GM10847 (cell line): ENCODE data around the gene STARD13.

Source experiments
- POLR2A ChIP-seq: IDR thresholded peaks from 2 replicates; pipeline ENCODE4 v1.6.1; 2011; ENCODE audit not compliant: insufficient read length; ENCODE audit errors: extremely low read depth

Gene STARD13

DNA sequence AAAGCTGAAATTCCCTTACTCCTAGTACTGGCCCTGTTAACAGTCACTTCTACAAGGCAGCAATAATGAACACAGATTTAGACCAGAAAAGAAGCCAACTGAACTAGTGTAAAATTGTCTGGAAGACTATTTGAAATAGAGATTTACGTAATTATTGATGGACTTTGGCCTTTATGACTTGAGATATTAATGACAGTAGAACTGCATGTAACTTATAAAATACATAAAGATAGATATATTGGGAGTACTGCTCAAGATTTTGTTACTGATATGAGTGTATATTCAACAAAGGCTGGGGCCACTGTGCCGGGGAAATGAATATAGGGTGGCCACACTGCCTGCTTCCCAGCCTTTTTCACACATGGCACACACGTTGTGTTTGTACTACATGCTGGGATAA is 88.8 kb downstream of the STARD13 start:
- TF ChIP-seq POLR2A = no peak

DNA sequence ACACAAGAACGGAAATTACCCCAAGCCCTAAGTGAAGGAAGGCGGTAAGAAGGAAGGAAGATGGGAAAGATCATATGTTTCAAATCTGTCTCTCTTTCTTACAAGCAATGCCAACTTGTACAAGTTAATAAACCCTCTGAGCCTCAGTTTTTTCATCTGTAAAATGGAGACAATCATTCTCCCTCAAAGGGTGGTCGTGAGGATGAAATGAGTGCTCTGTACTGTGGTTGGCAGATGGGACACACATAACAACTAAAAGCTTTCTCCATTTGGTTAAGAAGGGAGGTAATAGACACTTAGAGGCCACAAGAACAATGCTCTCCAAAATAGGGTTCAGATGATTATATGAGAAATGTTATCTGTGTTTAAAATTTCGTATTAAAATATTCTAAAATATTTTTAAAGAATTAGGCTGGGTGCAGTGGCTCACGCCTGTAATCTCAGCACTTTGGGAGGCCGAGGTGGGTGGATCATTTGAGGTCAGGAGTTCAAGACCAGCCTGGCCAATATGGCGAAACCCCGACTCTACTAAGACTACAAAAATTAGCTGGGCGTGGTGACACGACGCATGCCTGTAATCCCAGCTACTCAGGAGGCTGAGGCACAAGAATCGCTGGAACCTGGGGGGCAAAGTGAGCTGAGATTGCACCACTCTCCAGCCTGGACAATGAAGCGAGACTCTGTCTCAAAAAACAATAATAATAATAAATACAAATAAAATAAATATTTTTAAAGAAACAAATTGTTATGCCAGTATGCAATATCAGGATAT is 89.7 kb downstream of the STARD13 start:
- no peak for TF ChIP-seq POLR2A

DNA sequence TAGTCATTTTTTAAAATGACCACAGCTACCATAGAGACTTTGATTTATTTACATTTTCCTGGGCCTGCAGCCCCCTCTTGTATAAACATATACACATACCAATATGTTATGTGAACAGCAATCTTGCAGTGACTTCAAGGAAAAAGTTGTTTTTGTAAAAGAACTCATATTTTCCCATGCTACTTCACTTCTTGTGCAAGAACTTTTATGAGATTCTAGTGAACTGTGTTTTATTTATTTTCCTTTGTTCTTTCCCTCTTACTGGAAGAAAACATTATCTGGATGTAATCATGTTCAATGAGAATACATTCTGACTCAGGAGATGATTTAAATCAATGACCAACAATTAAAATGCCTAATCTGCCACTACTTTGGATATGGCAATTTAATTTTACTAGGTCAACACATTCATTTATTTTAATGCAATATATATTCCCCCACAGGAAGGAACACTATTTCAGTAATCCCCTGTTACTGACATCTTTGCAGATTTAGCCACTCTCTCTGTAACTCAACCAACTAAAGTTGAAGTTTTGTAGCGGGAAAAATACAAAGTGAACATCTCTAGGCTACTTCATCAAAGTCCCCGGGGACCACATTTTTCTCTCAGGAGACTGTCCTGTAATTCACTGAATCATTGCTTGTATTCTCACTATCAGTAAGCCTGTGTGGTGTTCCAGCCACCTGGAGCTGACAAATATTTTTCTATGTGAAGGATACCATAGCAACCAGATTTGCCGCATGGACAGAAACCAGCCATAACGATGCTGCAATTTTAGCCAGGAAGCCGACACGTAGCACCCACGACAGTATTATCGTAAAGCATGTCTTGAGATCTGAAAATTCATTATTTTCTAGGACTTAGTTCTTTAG is 90.5 kb downstream of the STARD13 start:
- no peak for TF ChIP-seq POLR2A

DNA sequence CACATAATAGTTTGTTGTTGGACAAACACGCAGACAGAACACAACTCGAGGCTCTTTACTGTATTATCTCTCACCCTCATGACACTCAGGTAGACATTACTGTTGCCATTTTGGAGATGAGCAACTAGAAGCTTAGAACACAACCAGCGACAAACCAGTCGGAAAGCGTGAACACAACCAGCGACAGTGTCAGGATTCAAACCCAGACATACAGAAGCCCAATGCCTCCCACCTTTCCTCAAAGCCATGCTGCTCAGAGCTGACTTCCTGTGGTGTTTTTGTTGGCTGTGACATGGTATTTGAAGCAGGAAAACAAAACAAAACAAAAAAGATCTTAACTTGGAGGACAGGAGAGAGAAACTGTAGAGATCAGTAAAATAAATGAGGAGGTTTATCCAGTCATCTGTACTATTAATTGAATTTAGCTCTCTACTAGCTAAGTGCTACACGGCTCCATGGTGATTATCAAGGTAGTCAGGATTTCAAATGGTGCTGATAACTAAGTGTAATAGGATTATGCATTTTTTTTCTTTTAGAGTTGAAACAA is 92.1 kb downstream of the STARD13 start:
- no peak for TF ChIP-seq POLR2A

DNA sequence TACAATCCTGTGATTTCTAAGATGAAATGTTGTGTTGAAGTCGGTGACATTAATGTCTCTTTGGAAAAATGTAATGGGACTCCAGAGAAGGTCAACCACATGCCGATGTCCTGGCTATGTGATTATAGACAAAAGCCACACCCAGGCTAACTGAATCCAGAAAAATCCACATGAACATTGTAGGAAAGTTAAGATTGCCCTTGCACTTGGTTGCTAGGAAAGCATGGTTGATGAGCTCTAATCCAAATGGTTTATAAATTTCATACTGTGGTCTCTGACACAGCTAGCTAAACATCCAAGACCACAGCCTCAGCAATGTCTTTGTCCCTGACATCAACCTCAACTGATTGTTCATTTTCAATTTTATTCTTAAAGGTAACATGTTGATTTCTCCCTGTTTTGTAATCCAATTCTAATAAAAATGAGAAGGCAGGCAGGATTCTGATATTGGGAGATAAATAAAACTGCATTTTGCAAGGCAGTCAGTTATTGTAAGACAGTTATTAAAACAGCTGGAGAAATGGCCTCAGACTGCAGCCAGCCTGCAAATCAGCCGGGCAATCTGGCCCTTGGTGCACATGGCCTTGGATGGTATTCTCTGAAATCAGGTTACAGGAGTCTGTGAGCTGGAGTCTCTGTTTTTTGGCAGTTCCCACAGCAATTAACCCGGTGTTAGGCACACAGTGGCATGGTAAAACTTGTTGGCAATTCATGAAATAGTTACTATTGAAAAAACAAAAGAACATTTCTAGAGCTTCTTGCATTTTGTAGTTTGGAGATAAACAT is 93.9 kb downstream of the STARD13 start:
- no peak for TF ChIP-seq POLR2A

DNA sequence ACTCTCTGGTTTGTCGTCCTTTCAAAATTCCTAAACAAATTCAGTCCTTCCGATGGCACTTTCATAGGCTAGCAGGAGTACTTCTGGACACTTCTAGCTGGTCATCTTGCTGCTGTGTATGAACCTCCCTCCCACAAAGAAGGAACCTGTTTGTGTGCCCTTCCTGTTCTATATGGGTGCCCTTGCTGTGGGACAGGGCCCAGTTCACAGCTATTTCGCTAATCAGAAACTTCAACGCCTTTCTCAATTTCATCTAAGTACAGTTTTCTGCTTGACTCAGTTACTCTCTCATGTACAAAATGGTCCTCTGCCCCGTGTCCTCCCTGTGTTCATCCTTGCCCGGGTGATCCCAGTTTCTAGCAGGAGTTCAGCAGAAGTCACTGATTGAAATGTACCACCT is 96.1 kb downstream of the STARD13 start:
- TF ChIP-seq POLR2A = no peak

DNA sequence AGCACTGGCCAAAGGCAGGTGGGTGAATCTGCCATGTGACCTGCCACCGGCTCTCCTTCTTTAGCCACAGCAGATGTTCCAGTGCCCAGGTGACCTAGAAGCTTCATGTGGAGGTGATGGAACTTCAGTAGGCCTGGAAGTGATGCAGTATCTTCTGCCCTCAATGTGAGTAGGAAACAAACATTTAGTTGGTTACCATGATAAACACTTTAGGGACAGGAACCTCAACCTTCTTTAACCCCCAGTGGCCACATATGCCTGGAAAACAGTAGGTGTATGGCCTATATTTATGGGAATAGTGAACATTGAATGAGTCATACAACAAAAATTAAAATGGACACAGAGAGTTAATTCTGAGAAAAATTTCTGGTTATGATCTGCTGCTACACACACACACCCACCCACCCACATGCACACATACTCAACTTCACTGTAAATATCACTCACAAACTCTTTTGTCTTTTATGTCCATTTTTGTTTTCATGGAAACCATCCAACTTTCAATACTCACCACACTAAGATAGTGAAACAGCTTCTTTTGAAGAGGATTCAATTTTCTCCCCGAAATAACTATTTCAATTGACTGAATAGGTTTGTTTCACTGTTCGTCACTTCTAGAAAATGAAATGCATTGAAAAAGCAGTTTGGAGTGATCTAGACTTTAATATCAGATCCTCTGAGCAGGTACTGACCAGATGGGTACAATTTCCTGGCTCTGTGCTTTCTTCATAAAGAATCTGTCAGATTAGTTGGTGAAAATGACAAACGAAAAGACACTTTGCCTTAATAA is 97.3 kb downstream of the STARD13 start:
- TF ChIP-seq POLR2A = no peak

DNA sequence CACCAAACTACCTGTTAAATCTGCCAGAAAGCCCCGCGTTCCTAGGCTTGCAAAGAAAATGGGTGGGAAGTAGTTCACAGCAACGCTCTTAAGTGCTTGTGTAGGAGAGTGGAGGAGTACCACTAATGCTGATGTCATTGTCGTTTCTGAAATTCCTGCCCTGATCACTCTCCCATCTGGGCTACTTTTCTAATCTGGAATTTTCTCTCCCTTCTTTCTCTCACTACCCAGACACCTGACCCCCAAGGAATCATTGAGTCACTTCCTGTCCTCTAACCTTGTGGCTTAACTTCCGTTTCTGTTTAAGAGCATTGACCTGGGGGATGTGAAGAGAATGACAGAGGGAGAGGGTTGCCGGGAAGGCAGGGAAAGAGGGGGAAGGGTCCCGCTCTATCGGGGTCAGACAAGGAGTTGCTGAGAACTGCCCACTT is 98.7 kb downstream of the STARD13 start:
- TF ChIP-seq POLR2A = no peak

DNA sequence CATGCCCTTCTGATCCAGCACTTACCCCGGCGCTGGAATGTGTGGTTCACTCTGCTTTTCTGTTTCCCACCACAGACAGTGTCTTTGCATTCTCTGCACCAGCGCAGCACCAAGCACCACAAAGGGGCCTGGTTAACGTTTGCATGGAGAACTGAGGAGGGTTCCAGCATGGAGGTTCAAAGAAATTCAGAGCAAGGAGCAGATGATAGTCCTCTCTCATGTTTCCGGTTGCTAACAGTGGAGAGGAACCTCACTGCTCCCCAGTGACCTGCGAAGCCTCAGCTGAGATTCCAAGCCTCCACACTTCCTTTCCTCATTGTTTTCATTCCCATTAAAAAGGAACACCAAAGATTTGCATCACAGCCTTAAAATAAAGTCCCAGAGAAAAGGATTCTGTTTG is 99.7 kb downstream of the STARD13 start:
- no peak for TF ChIP-seq POLR2A

DNA sequence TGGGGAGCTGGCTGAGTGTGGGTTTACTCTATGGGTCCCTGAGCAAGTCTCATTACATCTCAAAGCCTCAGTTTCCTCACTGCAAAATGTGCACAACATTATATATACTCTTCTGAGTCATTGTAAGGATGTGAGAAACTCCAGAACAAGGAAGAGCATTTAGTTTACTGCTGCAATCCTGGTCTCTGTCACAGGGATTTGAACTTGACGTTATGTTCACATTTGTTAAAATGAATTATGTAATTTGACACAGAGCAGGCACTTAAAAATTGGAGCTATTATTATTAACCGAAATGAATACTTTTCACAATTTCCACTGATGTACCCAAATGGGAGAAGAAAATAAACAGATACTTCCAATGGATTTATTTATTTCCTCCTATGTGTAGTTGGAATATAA is 101.0 kb downstream of the STARD13 start:
- TF ChIP-seq POLR2A = no peak

DNA sequence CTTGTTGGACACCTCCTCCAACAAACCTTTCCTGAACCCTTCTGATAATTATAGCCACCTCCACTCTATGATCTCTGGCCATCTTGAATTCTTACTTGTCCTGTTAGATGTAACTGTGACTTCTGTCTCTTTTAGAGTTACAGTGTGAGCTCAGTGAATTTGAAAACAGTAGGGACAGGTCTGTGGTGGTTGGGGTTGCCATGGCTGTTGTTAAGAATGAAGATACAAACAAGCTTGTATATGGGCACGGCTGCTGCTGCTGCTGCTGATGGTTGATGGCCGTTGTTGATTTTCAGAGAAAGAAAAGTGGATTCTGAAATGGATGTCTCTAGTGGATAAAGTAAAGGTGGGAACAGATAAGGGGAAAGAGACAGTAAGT is 101.5 kb downstream of the STARD13 start:
- no peak for TF ChIP-seq POLR2A

DNA sequence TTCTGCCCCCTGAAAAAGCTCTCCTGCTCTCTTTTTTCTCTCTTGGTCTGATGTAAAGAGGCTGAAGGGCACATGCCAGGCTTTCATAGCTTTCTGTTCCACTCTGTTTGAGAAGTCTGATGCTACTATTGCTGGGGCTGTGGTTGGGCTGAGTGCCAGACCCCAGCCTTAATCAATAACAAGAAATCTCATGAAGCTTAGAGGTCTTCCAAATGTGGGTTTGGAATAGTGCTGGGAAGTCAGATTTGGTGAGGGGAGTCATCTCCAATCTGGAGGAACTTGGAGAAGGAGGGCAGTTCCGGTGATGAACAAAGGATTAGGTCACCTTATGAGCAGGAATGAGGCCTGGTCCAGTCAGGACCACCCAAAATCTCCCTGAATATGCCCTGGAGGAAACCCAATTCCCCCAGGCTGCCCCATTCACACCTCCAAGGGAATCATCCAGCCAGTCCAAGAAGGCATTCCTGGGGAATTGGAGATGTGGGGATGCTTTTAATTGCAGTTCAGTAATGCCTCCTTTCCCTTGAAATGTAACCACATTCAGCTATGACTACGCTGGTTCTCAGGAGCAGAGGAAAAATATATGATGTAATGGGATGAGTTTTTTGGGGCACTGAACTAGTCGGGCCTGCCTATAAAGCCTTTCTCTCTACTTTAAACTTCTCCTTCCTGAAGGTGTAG is 102.0 kb downstream of the STARD13 start:
- TF ChIP-seq POLR2A = no peak

DNA sequence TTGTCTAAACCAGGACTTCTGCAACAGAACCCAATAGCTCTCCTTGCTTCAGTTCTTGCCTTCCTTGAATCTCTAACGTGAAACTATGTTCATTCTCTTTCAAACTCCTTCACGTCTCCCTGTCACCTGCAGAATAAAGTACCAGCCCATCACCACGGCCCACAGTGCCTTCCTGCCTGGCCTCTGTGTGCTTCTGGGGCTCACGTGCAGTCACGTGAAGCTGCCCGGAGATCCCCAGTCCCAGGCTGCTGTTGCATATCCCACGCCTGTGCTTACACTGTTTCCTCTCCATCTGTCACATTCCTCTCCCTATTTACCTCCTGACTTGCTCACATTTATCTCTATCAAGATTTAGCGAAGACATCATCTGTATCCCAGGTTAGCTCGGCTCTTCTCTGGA is 102.8 kb downstream of the STARD13 start:
- TF ChIP-seq POLR2A = no peak

DNA sequence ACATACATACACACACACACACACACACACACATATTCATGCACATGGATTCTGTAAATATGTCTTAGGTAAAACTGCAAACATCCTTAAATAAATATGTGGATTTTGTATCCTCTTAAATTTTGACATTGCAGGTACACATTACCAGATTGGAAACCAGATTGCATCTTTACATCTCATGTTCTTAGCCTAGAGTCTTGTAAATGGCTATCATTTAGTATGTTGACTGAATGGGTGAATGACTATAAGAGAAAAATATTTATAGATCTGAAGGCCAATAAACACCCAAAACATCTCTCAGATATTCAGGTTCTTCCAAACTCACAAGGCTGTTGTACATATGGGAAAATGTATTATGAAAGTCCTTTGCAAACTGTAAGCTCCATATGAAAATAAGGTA is 104.3 kb downstream of the STARD13 start:
- TF ChIP-seq POLR2A = no peak
